ENCODE data around the gene BSG. TPM values are rescaled to one million over a fixed set of nuclear protein-coding genes. Genes with fewer than 3 reads are reported as not detected.

Gene BSG
- total RNA-seq, 4 donors from 2014 or later = 182 to 408 (median 289) TPM

DNA sequence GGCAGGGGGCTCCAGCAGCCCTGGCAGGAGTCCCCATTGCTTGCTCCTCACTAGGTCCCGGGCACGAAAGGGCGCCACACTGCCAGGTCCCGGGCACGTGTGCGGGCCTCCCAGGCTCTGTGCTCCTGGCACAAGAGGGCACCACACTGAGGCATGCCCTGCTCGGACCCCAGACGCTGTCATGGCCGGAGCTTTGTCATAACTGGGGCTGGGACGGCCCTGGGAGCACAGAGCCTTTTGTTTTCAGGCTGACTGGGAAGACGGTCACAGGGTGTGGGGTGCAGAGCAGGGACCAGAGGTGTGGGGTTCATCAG lies 7.4 kb downstream of the BSG start:
- no peak for DNase-seq
- intact Hi-C loops (cut with DNase I) = no loop called here

DNA sequence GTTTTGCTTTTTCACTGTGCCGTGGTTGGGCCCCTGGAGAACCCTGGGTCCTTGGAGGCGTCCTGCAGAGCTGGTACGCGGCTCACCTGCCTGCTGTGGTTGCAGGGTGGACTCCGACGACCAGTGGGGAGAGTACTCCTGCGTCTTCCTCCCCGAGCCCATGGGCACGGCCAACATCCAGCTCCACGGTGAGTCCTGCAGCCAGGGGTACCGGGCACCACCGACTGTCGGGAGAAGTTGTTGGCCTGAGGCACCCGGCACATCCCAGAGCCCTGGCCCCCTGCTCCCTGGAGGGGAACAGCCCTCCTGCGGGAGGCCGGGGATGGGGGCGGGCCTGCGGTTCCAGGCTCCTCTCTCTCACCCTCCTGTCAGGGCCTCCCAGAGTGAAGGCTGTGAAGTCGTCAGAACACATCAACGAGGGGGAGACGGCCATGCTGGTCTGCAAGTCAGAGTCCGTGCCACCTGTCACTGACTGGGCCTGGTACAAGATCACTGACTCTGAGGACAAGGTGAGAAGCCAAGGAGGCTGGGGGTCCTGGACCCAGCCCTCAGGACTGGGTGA lies 8.0 kb downstream of the BSG start:
- Histone ChIP-seq H3K27ac (no peak overlapping the region), H3K36me3 (peaks cover 29 to 67% (median 35%) of the 10 kb centered on the region in 3 donors), H3K4me3 (no peak overlapping the region), H3K27me3 (peaks cover 0 to 18% (median 0%) of the 10 kb centered on the region in 4 donors), H3K4me1 (peaks cover 14 to 53% (median 19%) of the 10 kb centered on the region in 3 donors), H3K9me3 (no peaks in the 10 kb centered on the region)
- DNase-seq = no peak
- intact Hi-C loops (cut with DNase I) = no loop called here
- 93% methylated on average over 2 of the region's 22 CpGs; no CpG with 5 or more reads in 1 of the 2 donors for WGBS, 2 donors
- TF ChIP-seq, protein P1, sequence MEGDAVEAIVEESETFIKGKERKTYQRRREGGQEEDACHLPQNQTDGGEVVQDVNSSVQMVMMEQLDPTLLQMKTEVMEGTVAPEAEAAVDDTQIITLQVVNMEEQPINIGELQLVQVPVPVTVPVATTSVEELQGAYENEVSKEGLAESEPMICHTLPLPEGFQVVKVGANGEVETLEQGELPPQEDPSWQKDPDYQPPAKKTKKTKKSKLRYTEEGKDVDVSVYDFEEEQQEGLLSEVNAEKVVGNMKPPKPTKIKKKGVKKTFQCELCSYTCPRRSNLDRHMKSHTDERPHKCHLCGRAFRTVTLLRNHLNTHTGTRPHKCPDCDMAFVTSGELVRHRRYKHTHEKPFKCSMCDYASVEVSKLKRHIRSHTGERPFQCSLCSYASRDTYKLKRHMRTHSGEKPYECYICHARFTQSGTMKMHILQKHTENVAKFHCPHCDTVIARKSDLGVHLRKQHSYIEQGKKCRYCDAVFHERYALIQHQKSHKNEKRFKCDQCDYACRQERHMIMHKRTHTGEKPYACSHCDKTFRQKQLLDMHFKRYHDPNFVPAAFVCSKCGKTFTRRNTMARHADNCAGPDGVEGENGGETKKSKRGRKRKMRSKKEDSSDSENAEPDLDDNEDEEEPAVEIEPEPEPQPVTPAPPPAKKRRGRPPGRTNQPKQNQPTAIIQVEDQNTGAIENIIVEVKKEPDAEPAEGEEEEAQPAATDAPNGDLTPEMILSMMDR (IDR thresholded peaks at IDR 0.05) = no peak
- TF ChIP-seq POLR2A (IDR thresholded peaks at IDR 0.05) = no peak

More for the DNA sequence above, 7.4 kb downstream of the BSG start:
- Histone ChIP-seq H3K36me3 (peaks cover 29 to 67% (median 35%) of the 10 kb centered on the region in 3 donors), H3K4me1 (peaks cover 19 to 59% (median 24%) of the 10 kb centered on the region in 3 donors), H3K4me3 (no peak overlapping the region), H3K9me3 (no peaks in the 10 kb centered on the region), H3K27me3 (peaks cover 0 to 13% (median 0%) of the 10 kb centered on the region in 4 donors), H3K27ac (no peak overlapping the region)
- TF ChIP-seq POLR2A (IDR thresholded peaks at IDR 0.05) = no peak
- WGBS, 2 donors = 96 to 100% methylated on average over 3 to 5 of the region's 11 CpGs

DNA sequence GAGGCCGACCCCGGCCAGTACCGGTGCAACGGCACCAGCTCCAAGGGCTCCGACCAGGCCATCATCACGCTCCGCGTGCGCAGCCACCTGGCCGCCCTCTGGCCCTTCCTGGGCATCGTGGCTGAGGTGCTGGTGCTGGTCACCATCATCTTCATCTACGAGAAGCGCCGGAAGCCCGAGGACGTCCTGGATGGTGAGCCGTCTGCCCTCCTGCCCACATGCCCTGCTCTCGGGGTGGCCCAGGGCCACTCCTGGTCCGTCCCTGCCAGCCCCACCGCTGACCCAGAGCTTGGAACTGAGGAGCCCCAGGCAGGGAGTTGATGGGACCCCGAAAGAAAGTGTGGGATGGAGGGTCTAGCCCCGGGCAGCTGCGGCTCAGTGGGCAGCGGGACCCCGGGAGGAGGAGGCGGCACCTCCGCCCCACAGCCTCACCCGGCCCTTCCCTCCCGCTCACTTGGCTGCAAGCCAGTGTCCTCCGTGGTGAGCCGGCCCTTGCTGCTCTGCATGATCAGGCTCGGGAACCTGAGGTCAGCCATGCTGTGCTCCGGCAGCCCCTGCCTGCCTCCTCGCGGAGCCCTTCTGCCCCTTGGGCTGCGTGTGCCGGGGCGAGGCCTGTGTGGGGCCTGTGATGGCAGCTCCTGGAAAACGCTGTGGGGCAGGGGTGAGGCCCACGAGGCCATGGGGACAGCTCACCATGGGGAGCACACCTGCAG lies 9.2 kb downstream of the BSG start:
- WGBS, 2 donors = 20 to 87% methylated on average over 1 to 3 of the region's 40 CpGs
- H3K9me3 ChIP-seq = no peaks in the 10 kb centered on the region
- DNase-seq = no peak
- peaks cover 29 to 67% (median 35%) of the 10 kb centered on the region in 3 donors for H3K36me3 ChIP-seq
- no peak overlapping the region for H3K4me3 ChIP-seq
- TF ChIP-seq POLR2A (IDR thresholded peaks at IDR 0.05) = no peak
- H3K27ac ChIP-seq = no peak overlapping the region
- peaks cover 3 to 41% (median 7%) of the 10 kb centered on the region in 3 donors for H3K4me1 ChIP-seq
- peaks cover 0 to 30% (median 0%) of the 10 kb centered on the region in 4 donors for H3K27me3 ChIP-seq
- intact Hi-C loops (cut with DNase I) = no loop called here

DNA sequence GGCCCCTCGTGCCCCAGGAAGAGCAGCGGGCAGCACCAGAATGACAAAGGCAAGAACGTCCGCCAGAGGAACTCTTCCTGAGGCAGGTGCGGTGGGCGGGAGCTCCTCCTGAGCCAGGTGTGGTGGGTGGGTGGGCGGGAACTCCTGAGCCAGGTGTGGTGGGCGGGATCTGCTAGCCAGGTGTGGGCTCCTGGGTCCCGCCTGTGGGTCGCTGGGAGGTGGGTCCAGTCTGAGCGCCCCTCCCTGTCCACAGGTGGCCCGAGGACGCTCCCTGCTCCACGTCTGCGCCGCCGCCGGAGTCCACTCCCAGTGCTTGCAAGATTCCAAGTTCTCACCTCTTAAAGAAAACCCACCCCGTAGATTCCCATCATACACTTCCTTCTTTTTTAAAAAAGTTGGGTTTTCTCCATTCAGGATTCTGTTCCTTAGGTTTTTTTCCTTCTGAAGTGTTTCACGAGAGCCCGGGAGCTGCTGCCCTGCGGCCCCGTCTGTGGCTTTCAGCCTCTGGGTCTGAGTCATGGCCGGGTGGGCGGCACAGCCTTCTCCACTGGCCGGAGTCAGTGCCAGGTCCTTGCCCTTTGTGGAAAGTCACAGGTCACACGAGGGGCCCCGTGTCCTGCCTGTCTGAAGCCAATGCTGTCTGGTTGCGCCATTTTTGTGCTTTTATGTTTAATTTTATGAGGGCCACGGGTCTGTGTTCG lies 10.3 kb downstream of the BSG start:
- DNase-seq = no peak
- intact Hi-C loops (cut with DNase I) = no loop called here
- WGBS, 2 donors = 77 to 79% methylated on average over 17 to 21 of the region's 31 CpGs
- peaks cover 0 to 41% (median 0%) of the 10 kb centered on the region in 4 donors for H3K27me3 ChIP-seq
- H3K9me3 ChIP-seq = no peaks in the 10 kb centered on the region
- TF ChIP-seq POLR2A (IDR thresholded peaks at IDR 0.05) = no peak
- TF ChIP-seq, protein P1 (IDR thresholded peaks at IDR 0.05) = no peak
- H3K4me3 ChIP-seq = no peak overlapping the region
- H3K4me1 ChIP-seq = peaks cover 0 to 31% (median 3%) of the 10 kb centered on the region in 3 donors
- H3K27ac ChIP-seq = no peak overlapping the region
- peaks cover 29 to 62% (median 35%) of the 10 kb centered on the region in 3 donors for H3K36me3 ChIP-seq

DNA sequence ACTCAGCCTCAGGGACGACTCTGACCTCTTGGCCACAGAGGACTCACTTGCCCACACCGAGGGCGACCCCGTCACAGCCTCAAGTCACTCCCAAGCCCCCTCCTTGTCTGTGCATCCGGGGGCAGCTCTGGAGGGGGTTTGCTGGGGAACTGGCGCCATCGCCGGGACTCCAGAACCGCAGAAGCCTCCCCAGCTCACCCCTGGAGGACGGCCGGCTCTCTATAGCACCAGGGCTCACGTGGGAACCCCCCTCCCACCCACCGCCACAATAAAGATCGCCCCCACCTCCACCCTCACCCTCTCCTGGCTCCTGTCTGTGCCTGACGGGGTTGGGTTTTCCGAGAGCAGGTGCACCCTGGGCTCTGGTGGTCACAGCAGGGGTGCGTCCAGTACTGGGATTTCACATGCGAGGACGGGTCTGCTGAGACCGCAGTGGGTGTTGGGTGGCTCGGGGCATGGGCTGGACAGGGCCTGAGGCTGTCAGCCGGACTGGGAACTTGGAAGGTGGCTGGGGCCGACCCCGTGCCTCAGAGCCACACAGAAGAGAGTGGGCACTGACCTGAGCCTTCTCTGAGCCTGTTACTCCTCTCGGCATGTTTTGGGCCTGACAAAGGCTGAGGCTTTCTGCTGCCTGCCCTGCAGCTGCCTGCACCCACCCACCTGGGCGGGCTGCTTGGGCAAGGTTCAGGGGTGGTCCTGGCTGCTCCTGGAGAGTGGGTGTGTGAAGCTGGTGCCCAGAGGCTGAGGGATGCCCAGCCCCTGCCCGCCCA lies 11.0 kb downstream of the BSG start:
- H3K27ac ChIP-seq = no peak overlapping the region
- no peak for DNase-seq
- intact Hi-C loops (cut with DNase I) = no loop called here

More for the DNA sequence above, 11.0 kb downstream of the BSG start:
- no peaks in the 10 kb centered on the region for H3K9me3 ChIP-seq
- peaks cover 5 to 31% (median 8%) of the 10 kb centered on the region in 3 donors for H3K4me1 ChIP-seq
- WGBS, 2 donors = 60% methylated on average over 2 of the region's 27 CpGs; no CpG with 5 or more reads in 1 of the 2 donors
- no peak overlapping the region for H3K4me3 ChIP-seq
- TF ChIP-seq POLR2A (IDR thresholded peaks at IDR 0.05) = no peak
- TF ChIP-seq, protein P1 (IDR thresholded peaks at IDR 0.05) = no peak
- H3K36me3 ChIP-seq = peaks cover 29 to 55% (median 35%) of the 10 kb centered on the region in 3 donors
- peaks cover 0 to 48% (median 2%) of the 10 kb centered on the region in 4 donors for H3K27me3 ChIP-seq
